ENCODE data around the gene ZNF25. TPM values are rescaled to one million over a fixed set of nuclear protein-coding genes. Genes with fewer than 3 reads are reported as not detected.

Gene ZNF25
- polyA plus RNA-seq, 3 donors from 2014 or later: 3.9 to 5.7 (median 5.1) TPM

- Mint-ChIP-seq H3K36me3 (no peaks in the 10 kb centered on the region), H3K9me3 (peaks cover 0 to 19% (median 9%) of the 10 kb centered on the region in 6 donors), H3K4me3 (no peak overlapping the region), H3K4me1 (no peaks in the 10 kb centered on the region), H3K27me3 (ENCODE audit: low read depth in 3 of 3) (peaks cover 0 to 5% (median 0%) of the 10 kb centered on the region in 3 donors), H3K27ac (no peak overlapping the region)
- DNase-seq: no peak
Measured at GRCh38 chr10:37906382-37906781, 70.1 kb downstream of the ZNF25 start.

Other genes starting within 250 kb of the ZNF25 start
- gene ZNF248, start 119.0 kb downstream of the ZNF25 start, polyA plus RNA-seq: 1 to 10 TPM in 2 of 3 donors, under 1 TPM in 1; 0.53 to 4.4 (median 2.7) TPM
- gene ZNF33A, start 34.0 kb upstream of the ZNF25 start, polyA plus RNA-seq: 10 to 100 TPM; 11.9 to 19.9 (median 12.6) TPM
- gene ZNF37A, start 117.7 kb upstream of the ZNF25 start, polyA plus RNA-seq: 1 to 10 TPM in 2 of 3 donors, under 1 TPM in 1; 0.77 to 5.1 (median 1.8) TPM